ENCODE data around the gene IP6K2.
A peak's percentile ranks its signal among the peaks of the same experiment; 100 is the strongest.

The IP6K2 gene

DNA sequence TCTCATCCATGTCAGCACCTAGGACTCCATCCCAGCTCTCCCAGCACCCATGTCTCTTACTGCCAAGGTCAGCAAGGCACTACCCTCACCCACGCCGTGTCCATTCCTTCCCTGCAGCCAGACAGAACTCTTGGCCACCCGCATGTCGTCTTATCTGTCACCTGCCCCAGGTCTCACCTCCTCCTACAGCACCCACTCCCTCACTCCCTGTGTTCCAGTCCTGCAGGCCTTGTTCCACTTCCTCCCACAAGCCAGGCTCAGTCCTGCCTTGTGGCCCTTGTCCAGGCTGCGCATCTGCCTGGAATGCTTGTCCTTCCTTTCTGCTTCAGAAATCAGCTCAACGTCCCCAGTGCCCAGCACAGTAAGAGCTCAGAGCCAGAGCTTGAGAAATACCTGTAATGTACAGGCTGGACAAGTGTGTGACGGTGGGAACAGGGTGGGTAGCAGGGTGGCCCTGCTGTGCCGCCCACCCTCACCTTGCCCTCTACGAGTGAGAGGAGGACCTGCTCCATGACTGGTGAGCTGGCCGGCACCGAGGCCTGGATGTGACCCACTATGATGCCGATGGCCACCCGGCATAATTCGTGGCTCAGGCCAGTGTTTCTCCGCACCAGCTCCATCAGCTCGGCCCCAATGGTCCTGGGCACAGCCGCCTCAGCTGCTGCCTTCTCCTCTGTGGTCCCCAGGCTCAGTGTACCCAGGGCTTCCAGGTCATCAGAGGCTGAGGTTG, 36.0 kb downstream of the IP6K2 start:
- H3K4me3 ChIP-seq (ENCODE audit: low read depth, low read length): no peak overlapping the region
- no peaks in the 10 kb centered on the region for H3K9me3 ChIP-seq (ENCODE audit: control insufficient read depth, low read length)
- H3K27me3 ChIP-seq (ENCODE audit: control insufficient read depth, insufficient read depth, low read length): no peaks in the 10 kb centered on the region
- H3K27ac ChIP-seq: peak overlapping the region; percentile 95
- H3K9ac ChIP-seq: peak overlapping the region; percentile 65
- peaks cover 43% of the 10 kb centered on the region for H3K4me1 ChIP-seq
- peak overlapping the region; percentile 4 for H3K4me2 ChIP-seq (ENCODE audit: low read length)
- H3K36me3 ChIP-seq (ENCODE audit: control insufficient read depth, insufficient read depth, low read length): no peaks in the 10 kb centered on the region
- TF ChIP-seq, protein P1, sequence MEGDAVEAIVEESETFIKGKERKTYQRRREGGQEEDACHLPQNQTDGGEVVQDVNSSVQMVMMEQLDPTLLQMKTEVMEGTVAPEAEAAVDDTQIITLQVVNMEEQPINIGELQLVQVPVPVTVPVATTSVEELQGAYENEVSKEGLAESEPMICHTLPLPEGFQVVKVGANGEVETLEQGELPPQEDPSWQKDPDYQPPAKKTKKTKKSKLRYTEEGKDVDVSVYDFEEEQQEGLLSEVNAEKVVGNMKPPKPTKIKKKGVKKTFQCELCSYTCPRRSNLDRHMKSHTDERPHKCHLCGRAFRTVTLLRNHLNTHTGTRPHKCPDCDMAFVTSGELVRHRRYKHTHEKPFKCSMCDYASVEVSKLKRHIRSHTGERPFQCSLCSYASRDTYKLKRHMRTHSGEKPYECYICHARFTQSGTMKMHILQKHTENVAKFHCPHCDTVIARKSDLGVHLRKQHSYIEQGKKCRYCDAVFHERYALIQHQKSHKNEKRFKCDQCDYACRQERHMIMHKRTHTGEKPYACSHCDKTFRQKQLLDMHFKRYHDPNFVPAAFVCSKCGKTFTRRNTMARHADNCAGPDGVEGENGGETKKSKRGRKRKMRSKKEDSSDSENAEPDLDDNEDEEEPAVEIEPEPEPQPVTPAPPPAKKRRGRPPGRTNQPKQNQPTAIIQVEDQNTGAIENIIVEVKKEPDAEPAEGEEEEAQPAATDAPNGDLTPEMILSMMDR (IDR thresholded peaks at IDR 0.05): no peak
- H3K79me2 ChIP-seq: peaks cover 11% of the 10 kb centered on the region
- no peak overlapping the region for H2AFZ ChIP-seq

DNA sequence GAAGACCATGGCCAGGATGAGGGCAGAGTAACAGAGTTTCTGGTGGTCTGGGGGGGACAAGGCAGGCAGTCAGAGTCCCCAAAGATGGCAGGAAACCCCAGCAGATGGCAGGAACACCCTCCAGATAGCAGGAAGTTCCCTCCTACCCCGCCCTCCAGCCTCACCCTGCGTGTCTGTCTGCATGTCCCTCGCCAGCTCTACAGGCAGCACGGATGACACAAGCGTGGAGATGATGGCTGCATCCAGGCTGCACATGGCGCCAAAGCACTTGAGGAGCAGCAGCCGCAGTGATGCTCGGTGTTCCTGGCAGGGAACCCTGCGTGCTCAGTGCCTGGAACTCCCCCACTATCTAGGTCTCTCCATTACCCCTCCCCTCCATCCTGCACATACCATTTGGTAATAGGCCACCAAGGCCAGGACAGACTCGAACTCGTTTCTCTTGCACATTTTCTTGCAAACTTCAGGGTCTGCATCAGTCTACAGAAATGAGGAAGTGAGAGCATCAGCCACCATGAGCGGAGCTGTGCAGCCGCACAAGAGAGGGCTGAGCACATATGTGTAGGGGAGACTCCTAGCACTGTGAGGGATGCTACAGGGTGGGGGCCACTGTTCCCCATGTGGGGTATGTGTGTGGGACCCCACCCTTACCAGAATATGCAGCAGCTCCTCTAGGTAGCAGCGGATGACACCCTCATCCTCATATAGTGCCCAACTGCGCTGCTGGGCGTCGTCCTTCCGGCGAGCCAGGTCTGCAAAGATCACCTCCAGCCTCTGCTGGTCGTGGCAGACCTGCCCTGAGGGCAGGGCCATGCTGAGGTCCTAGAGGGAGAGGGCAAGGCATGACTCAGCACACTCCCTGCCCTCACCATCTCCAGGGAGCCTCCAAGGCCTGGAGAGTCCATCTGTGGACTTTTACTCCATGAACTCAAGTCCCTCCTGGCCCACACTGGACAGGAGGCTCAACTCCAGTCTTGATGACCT, 37.3 kb downstream of the IP6K2 start:
- no peaks in the 10 kb centered on the region for H3K36me3 ChIP-seq (ENCODE audit: control insufficient read depth, insufficient read depth, low read length)
- H3K9ac ChIP-seq: no peak overlapping the region
- no peaks in the 10 kb centered on the region for H3K27me3 ChIP-seq (ENCODE audit: control insufficient read depth, insufficient read depth, low read length)
- H3K9me3 ChIP-seq (ENCODE audit: control insufficient read depth, low read length): no peaks in the 10 kb centered on the region
- no peak overlapping the region for H3K4me2 ChIP-seq (ENCODE audit: low read length)
- TF ChIP-seq, protein P1 (IDR thresholded peaks at IDR 0.05): no peak
- H2AFZ ChIP-seq: no peak overlapping the region
- peaks cover 4% of the 10 kb centered on the region for H3K79me2 ChIP-seq
- peaks cover 43% of the 10 kb centered on the region for H3K4me1 ChIP-seq
- H3K27ac ChIP-seq: peak overlapping the region; percentile 95
- H3K4me3 ChIP-seq (ENCODE audit: low read depth, low read length): no peak overlapping the region

DNA sequence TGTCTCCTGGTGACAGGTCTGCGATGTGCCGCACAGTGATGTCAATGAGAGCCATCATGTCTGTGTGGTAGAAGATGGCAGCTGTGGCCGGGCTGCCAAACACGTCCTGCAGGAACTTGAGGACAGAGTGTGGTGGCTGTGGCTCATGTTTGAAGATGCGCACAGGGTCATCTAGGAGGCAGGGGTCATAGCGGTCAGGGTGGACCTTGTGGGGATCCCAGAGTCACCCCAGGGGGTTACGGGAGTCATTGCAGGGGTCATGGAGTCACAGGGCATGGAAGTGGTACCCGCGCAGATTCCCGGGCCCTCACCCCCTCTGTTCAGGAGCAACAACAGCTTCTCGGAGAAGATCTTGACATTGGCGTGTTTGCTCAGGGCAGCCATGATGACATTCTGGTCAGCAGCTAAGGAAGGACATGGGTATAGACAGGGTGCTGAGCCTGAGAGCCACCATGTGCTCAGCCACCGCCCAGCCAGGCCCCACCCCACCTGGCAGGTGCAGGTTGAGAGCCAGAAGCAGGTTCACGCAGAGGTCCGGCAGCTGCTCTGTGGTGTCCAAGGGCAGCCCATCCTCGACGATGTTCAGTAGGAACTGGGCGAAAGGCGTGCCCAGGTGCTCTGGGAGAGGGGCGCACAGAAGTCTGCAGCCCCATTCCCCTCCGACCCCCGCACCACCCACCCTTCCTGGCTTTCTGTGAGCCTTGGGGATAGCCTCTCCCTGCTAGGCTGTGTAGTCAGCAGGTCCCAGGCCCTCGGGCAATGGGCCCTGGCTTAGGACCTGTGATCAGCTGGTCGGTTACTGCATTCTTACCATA, 38.2 kb downstream of the IP6K2 start:
- no peak overlapping the region for H3K4me2 ChIP-seq (ENCODE audit: low read length)
- no peak overlapping the region for H3K4me3 ChIP-seq (ENCODE audit: low read depth, low read length)
- H3K9me3 ChIP-seq (ENCODE audit: control insufficient read depth, low read length): no peaks in the 10 kb centered on the region
- no peaks in the 10 kb centered on the region for H3K79me2 ChIP-seq
- H3K36me3 ChIP-seq (ENCODE audit: control insufficient read depth, insufficient read depth, low read length): no peaks in the 10 kb centered on the region
- peaks cover 43% of the 10 kb centered on the region for H3K4me1 ChIP-seq
- TF ChIP-seq, protein P1 (IDR thresholded peaks at IDR 0.05): no peak
- no peak overlapping the region for H2AFZ ChIP-seq
- H3K27me3 ChIP-seq (ENCODE audit: control insufficient read depth, insufficient read depth, low read length): no peaks in the 10 kb centered on the region
- no peak overlapping the region for H3K9ac ChIP-seq
- peak overlapping the region; percentile 95 for H3K27ac ChIP-seq

DNA sequence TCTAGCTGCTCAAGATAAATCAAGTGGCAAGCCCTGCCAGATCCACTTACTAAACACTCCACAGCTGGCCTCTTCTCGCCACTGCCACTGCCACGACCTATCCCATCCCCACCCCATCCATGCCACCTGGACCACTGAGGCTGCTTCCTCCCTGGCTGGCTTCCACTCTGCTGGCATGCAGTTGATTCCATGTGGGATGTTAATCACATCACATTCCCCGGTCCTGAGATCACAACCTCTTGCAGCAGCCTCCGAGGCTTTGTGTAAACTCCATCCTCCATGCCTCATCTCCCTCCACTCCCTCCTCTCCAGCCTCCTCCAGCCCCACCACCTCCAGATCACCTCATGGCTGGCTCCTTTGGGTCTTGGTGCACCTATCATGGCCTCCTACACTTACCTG, 39.0 kb downstream of the IP6K2 start:
- TF ChIP-seq, protein P1 (IDR thresholded peaks at IDR 0.05): no peak
- Histone ChIP-seq H3K36me3 (ENCODE audit: control insufficient read depth, insufficient read depth, low read length) (no peaks in the 10 kb centered on the region), H3K9me3 (ENCODE audit: control insufficient read depth, low read length) (no peaks in the 10 kb centered on the region)

More for the DNA sequence above, 39.0 kb downstream of the IP6K2 start:
- no peaks in the 10 kb centered on the region for H3K79me2 ChIP-seq
- H2AFZ ChIP-seq: no peak overlapping the region
- no peak overlapping the region for H3K4me3 ChIP-seq (ENCODE audit: low read depth, low read length)
- peak overlapping the region; percentile 95 for H3K27ac ChIP-seq
- H3K27me3 ChIP-seq (ENCODE audit: control insufficient read depth, insufficient read depth, low read length): no peaks in the 10 kb centered on the region
- no peak overlapping the region for H3K9ac ChIP-seq
- H3K4me2 ChIP-seq (ENCODE audit: low read length): no peak overlapping the region
- H3K4me1 ChIP-seq: peaks cover 37% of the 10 kb centered on the region

Data from parathyroid adenoma (tissue), 2 donors.